ENCODE measurements around the gene RNPEPL1. TPM values are rescaled to one million over a fixed set of nuclear protein-coding genes. Genes with fewer than 3 reads are reported as not detected.

The RNPEPL1 gene
- total RNA-seq, 1 experiment from 2014 or later = 80.6 TPM

DNA sequence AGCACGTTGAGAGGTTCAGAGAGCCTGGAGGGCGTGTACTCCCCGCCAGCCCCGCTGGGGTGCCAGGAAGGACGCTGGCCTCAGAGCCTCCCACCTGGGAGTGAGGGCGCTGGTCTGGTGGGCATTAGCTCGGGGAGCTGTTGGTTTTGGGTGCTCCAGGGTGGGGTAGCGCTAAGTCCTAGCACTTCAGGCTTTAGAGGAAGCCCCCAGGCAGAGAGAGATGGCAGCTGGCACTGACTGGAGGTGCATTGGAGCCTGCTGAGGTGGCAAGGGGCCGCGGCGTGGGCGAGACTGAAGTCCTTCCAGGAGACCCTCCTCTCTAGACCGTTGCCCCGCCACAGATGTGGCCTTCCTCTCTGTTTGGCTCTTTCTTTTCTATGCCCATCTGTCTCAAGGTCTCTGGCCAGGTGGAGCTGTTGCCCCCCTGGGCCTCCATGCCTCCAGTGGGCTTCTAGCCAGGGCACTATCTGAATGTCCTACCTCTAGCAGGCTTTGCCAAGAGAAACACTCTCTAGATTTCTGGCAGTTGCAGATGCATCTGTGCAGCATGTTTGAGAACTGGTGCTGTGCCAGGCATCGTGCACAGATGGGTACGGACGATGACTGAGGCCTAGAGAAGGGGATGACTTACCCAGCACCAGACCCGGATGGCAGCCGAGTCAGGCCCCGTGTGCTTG, 24.9 kb downstream of the RNPEPL1 start:
- Mint-ChIP-seq H3K36me3 (ENCODE audit: insufficient read depth, unreplicated experiment) (no peaks in the 10 kb centered on the region), H3K9me3 (ENCODE audit: low read depth, unreplicated experiment) (no peaks in the 10 kb centered on the region), H3K4me3 (ENCODE audit: low read depth, unreplicated experiment) (no peak overlapping the region), H3K27ac (ENCODE audit: unreplicated experiment) (no peak overlapping the region), H3K27me3 (ENCODE audit: unreplicated experiment) (no peaks in the 10 kb centered on the region), H3K4me1 (ENCODE audit: low read depth, unreplicated experiment) (peaks cover 9% of the 10 kb centered on the region)
- BruUV-seq (replicated peaks) = no TSS peak
- TF ChIP-seq, protein P1, sequence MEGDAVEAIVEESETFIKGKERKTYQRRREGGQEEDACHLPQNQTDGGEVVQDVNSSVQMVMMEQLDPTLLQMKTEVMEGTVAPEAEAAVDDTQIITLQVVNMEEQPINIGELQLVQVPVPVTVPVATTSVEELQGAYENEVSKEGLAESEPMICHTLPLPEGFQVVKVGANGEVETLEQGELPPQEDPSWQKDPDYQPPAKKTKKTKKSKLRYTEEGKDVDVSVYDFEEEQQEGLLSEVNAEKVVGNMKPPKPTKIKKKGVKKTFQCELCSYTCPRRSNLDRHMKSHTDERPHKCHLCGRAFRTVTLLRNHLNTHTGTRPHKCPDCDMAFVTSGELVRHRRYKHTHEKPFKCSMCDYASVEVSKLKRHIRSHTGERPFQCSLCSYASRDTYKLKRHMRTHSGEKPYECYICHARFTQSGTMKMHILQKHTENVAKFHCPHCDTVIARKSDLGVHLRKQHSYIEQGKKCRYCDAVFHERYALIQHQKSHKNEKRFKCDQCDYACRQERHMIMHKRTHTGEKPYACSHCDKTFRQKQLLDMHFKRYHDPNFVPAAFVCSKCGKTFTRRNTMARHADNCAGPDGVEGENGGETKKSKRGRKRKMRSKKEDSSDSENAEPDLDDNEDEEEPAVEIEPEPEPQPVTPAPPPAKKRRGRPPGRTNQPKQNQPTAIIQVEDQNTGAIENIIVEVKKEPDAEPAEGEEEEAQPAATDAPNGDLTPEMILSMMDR (IDR thresholded peaks at IDR 0.05; ENCODE audit: unreplicated experiment) = no peak
- CTCF ChIA-PET = interaction anchor here (1.2 kb wide), 1 partner anchor 28 kb away, joined by 3 read pairs; no protein-coding TSS in a partner anchor
- intact Hi-C loops (cut with micrococcal nuclease; ENCODE audit: unreplicated experiment) = no loop called here
- DNase-seq = no peak

DNA sequence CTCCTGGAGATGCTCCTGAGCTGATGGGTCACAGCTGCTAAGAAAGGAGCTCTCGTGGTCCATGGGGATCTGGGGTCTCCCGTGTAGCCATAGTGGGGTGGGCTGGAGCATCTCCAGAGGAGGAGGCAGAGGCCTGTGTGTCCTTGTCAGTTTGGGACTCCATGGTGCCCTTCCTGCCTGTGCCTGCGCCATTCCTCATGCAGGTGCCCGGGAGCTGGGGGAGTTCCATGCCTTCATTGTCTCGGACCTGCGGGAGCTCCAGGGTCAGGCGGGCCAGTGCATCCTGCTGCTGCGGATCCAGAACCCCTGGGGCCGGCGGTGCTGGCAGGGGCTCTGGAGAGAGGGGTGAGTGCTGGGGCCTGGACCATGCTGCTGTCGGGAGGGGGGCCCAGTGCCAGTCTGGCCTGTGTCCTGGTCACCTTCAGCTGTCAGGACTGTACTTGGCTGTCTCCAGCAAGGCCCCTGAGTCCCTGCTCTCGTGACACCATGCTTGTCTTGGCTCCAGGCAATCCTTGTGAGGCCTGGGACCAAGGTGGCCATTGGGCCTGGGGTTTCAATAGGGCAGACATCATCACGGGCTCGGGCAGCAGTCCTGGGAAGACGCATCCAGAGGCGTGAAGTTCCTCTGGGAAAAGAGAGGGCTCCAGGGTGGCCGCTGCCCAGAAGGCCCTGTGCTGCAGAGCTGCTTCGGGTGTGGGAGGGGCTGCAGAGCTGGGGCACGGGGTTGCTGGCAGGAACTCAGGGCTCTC, 25.6 kb downstream of the RNPEPL1 start:
- Mint-ChIP-seq H3K27me3 (ENCODE audit: unreplicated experiment) (no peaks in the 10 kb centered on the region), H3K27ac (ENCODE audit: unreplicated experiment) (no peak overlapping the region), H3K36me3 (ENCODE audit: insufficient read depth, unreplicated experiment) (peaks cover 4% of the 10 kb centered on the region), H3K4me3 (ENCODE audit: low read depth, unreplicated experiment) (no peak overlapping the region), H3K9me3 (ENCODE audit: low read depth, unreplicated experiment) (no peaks in the 10 kb centered on the region), H3K4me1 (ENCODE audit: low read depth, unreplicated experiment) (peaks cover 2% of the 10 kb centered on the region)
- no peak for DNase-seq
- TF ChIP-seq, protein P1 (IDR thresholded peaks at IDR 0.05; ENCODE audit: unreplicated experiment) = no peak
- no TSS peak for BruUV-seq (replicated peaks)
- intact Hi-C loops (cut with micrococcal nuclease; ENCODE audit: unreplicated experiment) = no loop called here
- CTCF ChIA-PET = no interaction called here

GRCh38 chr2:240594511-240595380, 26.5 kb downstream of the RNPEPL1 start:
- H3K9me3 Mint-ChIP-seq (ENCODE audit: low read depth, unreplicated experiment) = no peaks in the 10 kb centered on the region
- CTCF ChIA-PET = no interaction called here
- no peak overlapping the region for H3K4me3 Mint-ChIP-seq (ENCODE audit: low read depth, unreplicated experiment)
- no TSS peak for BruUV-seq (replicated peaks)
- peaks cover 4% of the 10 kb centered on the region for H3K36me3 Mint-ChIP-seq (ENCODE audit: insufficient read depth, unreplicated experiment)
- H3K27ac Mint-ChIP-seq (ENCODE audit: unreplicated experiment) = no peak overlapping the region
- no peaks in the 10 kb centered on the region for H3K4me1 Mint-ChIP-seq (ENCODE audit: low read depth, unreplicated experiment)
- DNase-seq = no peak
- H3K27me3 Mint-ChIP-seq (ENCODE audit: unreplicated experiment) = no peaks in the 10 kb centered on the region
- TF ChIP-seq, protein P1 (IDR thresholded peaks at IDR 0.05; ENCODE audit: unreplicated experiment) = no peak
- intact Hi-C loops (cut with micrococcal nuclease; ENCODE audit: unreplicated experiment) = no loop called here

GRCh38 chr2:240595381-240596079, 27.2 kb downstream of the RNPEPL1 start:
- intact Hi-C loops (cut with micrococcal nuclease; ENCODE audit: unreplicated experiment) = no loop called here

More at GRCh38 chr2:240595381-240596079, 27.2 kb downstream of the RNPEPL1 start:
- Mint-ChIP-seq H3K4me1 (ENCODE audit: low read depth, unreplicated experiment) (no peaks in the 10 kb centered on the region), H3K36me3 (ENCODE audit: insufficient read depth, unreplicated experiment) (peaks cover 4% of the 10 kb centered on the region), H3K27ac (ENCODE audit: unreplicated experiment) (no peak overlapping the region), H3K9me3 (ENCODE audit: low read depth, unreplicated experiment) (no peaks in the 10 kb centered on the region), H3K27me3 (ENCODE audit: unreplicated experiment) (no peaks in the 10 kb centered on the region), H3K4me3 (ENCODE audit: low read depth, unreplicated experiment) (no peak overlapping the region)
- CTCF ChIA-PET = no interaction called here
- TF ChIP-seq, protein P1 (IDR thresholded peaks at IDR 0.05; ENCODE audit: unreplicated experiment) = no peak
- no peak for DNase-seq
- no TSS peak for BruUV-seq (replicated peaks)
